MM.1S (cell line): ENCODE results near the gene PROB1.
"Not testable (repeated sequence)": the region's sequence is repeated elsewhere in the genome, so short reads cannot be mapped to it uniquely, and the experiment has no call there.

Source experiments
- DNase-seq: peaks from one replicate; pipeline ENCODE4 v3.0.0-alpha.2; 2015
- H2AFZ ChIP-seq: fragments of 300-600 bp; sonication (generic); 2 replicates; pipeline ENCODE4 v1.6.0; 2016; ENCODE audit warnings: antibody characterized with exemption, low read length
- H3F3A ChIP-seq: fragments of 300-600 bp; sonication (generic); 2 replicates; pipeline ENCODE4 v1.6.1; 2016; ENCODE audit warnings: mild to moderate bottlenecking, antibody characterized with exemption, low read length, moderate library complexity, mixed read lengths; ENCODE audit not compliant: insufficient read depth
- H3K27ac ChIP-seq: fragments of 300-600 bp; sonication (generic); 2 replicates; pipeline ENCODE4 v1.5.1; 2016; ENCODE audit warnings: mild to moderate bottlenecking, low read length
- H3K27me3 ChIP-seq: fragments of 300-600 bp; sonication (generic); replicated peaks from 2 replicates; pipeline ENCODE4 v1.6.0; 2016; ENCODE audit warnings: low read length; ENCODE audit not compliant: insufficient read depth
- H3K36me3 ChIP-seq: fragments of 300-600 bp; sonication (generic); replicated peaks from 2 replicates; pipeline ENCODE4 v1.6.1; 2016; ENCODE audit warnings: mild to moderate bottlenecking, low read length, mixed read lengths; ENCODE audit not compliant: insufficient read depth
- H3K4me1 ChIP-seq: fragments of 300-600 bp; sonication (generic); 2 replicates; pipeline ENCODE4 v1.6.1; 2016; ENCODE audit warnings: low read length, mixed read lengths
- H3K4me2 ChIP-seq: fragments of 300-600 bp; sonication (generic); 2 replicates; pipeline ENCODE4 v1.6.0; 2016; ENCODE audit warnings: low read depth, low read length
- H3K4me3 ChIP-seq: fragments of 300-600 bp; sonication (generic); 2 replicates; pipeline ENCODE4 v1.5.1; 2016; ENCODE audit warnings: low read length, mixed read lengths
- H3K79me2 ChIP-seq: fragments of 300-600 bp; sonication (generic); 2 replicates; pipeline ENCODE4 v1.6.1; 2016; ENCODE audit warnings: mixed run types, low read length, mixed read lengths
- H3K9ac ChIP-seq: fragments of 300-600 bp; sonication (generic); 2 replicates; pipeline ENCODE4 v1.6.1; 2016; ENCODE audit warnings: low read length, mixed read lengths
- H3K9me2 ChIP-seq: fragments of 300-600 bp; sonication (generic); replicated peaks from 2 replicates; pipeline ENCODE4 v1.6.1; 2016; ENCODE audit warnings: mild to moderate bottlenecking, low read length, mixed read lengths; ENCODE audit not compliant: insufficient read depth
- H3K9me3 ChIP-seq: fragments of 300-600 bp; sonication (generic); replicated peaks from 2 replicates; pipeline ENCODE4 v1.6.1; 2016; ENCODE audit warnings: mild to moderate bottlenecking, low read length, mixed read lengths; ENCODE audit not compliant: insufficient read depth
- H4K20me1 ChIP-seq: fragments of 300-600 bp; sonication (generic); 2 replicates; pipeline ENCODE4 v1.6.1; 2016; ENCODE audit warnings: mild to moderate bottlenecking, low read length, moderate library complexity, mixed read lengths; ENCODE audit not compliant: insufficient read depth
- CTCF ChIP-seq: fragments of 300-600 bp; sonication (generic); IDR thresholded peaks from 2 replicates; pipeline ENCODE4 v1.5.1; 2016; ENCODE audit warnings: antibody characterized with exemption, low read length, mixed read lengths
- EZH2 ChIP-seq: fragments of 300-600 bp; sonication (generic); optimal IDR thresholded peaks from 2 replicates; pipeline ENCODE3; 2017; ENCODE audit warnings: low read depth, mild to moderate bottlenecking, antibody characterized with exemption, low read length, mixed read lengths
- EZH2phosphoT487 ChIP-seq: fragments of 300-600 bp; sonication (generic); IDR thresholded peaks from 2 replicates; pipeline ENCODE4 v1.6.1; 2018; ENCODE audit warnings: antibody characterized with exemption, low read length

PROB1 gene

DNA sequence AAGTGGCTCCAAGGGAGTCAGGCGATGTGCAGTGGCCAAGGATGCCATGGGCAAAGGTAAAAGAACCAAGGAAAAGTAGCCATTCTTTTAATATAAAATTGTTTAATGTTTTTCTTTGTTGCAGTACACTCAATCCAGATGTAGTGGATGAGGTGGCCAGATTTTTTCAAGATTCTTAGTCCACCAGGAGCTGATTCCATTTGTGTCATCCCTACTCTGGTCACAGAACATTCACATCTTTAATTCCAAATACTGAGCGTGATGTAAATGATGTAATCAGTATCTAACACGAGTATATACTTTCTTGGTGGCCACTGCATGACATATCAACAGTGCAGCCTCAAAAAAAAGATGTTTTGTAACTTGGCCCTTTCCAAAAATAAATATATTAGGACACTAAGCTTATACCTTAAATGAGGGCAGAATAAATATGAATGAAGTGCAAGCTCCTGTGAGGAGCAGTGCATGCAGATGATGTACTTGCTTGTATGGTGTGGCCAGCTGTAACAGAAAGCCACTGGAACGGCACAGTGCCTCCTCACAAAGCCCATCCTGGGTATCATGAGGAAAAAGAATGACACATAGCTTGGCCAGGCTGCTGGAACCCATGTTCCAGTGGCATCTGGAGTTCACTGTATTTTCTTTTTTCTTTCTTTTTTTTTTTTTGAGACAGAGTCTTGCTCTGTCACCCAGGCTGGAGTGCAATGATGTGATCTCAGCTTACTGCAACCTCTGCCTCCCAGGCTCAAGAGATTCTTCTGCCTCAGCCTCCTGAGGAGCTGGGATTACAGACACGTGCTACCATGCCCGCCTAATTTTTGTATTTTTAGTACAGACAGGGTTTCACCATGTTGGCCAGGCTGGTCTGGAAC, 15.5 kb upstream of the PROB1 start:
- Histone ChIP-seq H3K27ac (no peak overlapping the region), H3K36me3 (no peaks in the 10 kb centered on the region), H2AFZ (no peak overlapping the region), H3K9me2 (no peaks in the 10 kb centered on the region), H3F3A (peaks cover 24% of the 10 kb centered on the region), H3K9me3 (no peaks in the 10 kb centered on the region), H3K27me3 (no peaks in the 10 kb centered on the region), H3K4me1 (peaks cover 38% of the 10 kb centered on the region), H3K4me2 (no peak overlapping the region), H3K79me2 (no peaks in the 10 kb centered on the region), H4K20me1 (no peaks in the 10 kb centered on the region), H3K9ac (no peak overlapping the region), H3K4me3 (no peak overlapping the region)
- no peak for DNase-seq
- no peak for TF ChIP-seq EZH2

- not testable (repeated sequence) for H3K4me2 ChIP-seq, H3K4me3 ChIP-seq, DNase-seq, H4K20me1 ChIP-seq, H3K9me2 ChIP-seq, H3K27ac ChIP-seq, H3K79me2 ChIP-seq, H3K9ac ChIP-seq, H3K36me3 ChIP-seq, H3K9me3 ChIP-seq, H3K27me3 ChIP-seq, H2AFZ ChIP-seq
- H3K4me1 ChIP-seq, result peaks cover 35% of the 10 kb centered on the region
- peaks cover 15% of the 10 kb centered on the region for H3F3A ChIP-seq
Observed at GRCh38 chr5:139409116-139409515, 14.2 kb upstream of the PROB1 start.

DNA sequence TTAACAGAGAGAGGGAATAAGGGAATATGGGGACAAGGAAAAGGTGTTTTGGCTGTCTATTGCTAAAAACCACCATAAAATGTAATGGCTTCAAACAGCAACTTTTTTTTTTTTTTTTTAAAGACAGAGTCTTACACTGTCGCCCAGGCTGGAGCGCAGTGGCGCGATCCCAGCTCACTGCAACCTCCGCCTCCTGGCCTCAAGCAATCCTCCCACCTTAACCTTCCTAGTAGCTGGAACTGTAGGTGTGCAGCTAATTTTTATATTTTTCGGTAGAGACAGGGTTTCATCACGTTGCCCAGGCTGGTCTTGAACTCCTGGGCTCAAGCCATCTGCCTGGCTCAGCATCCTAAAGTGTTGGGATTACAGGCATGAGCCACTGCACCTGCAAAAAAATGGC, 13.3 kb upstream of the PROB1 start:
- peaks cover 30% of the 10 kb centered on the region for H3K4me1 ChIP-seq
- H3K27me3 ChIP-seq, result no peaks in the 10 kb centered on the region
- no peak overlapping the region for H3K4me2 ChIP-seq
- H4K20me1 ChIP-seq, result no peaks in the 10 kb centered on the region
- H3K27ac ChIP-seq, result no peak overlapping the region
- H3F3A ChIP-seq, result peaks cover 14% of the 10 kb centered on the region
- no peaks in the 10 kb centered on the region for H3K36me3 ChIP-seq
- no peaks in the 10 kb centered on the region for H3K9me2 ChIP-seq
- H3K4me3 ChIP-seq, result no peak overlapping the region
- no peak for DNase-seq
- no peak overlapping the region for H3K9ac ChIP-seq
- no peaks in the 10 kb centered on the region for H3K9me3 ChIP-seq
- TF ChIP-seq EZH2, result no peak
- no peak for TF ChIP-seq EZH2phosphoT487
- TF ChIP-seq CTCF, result no peak
- H2AFZ ChIP-seq, result 0 out of 2 replicates have a peak overlapping the region, but pooled peaks have one; percentile 25
- peaks cover under 1% of the 10 kb centered on the region; the same call in 1 of the 2 replicates for H3K79me2 ChIP-seq

- no peaks in the 10 kb centered on the region for H3K9me2 ChIP-seq
- TF ChIP-seq EZH2, result no peak
- no peak for TF ChIP-seq EZH2phosphoT487
- no peak for TF ChIP-seq CTCF
- H3K36me3 ChIP-seq, result no peaks in the 10 kb centered on the region
- peak overlapping the region; percentile 4; the same call in 1 of the 2 replicates for H3K4me2 ChIP-seq
- H3K27ac ChIP-seq, result peak overlapping the region; percentile 24; the same call in 1 of the 2 replicates
- no peaks in the 10 kb centered on the region for H3K9me3 ChIP-seq
- H4K20me1 ChIP-seq, result no peaks in the 10 kb centered on the region
- H3K4me3 ChIP-seq, result no peak overlapping the region
- H3F3A ChIP-seq, result peaks cover 14% of the 10 kb centered on the region
- no peak for DNase-seq
- H3K9ac ChIP-seq, result no peak overlapping the region
- peaks cover 7% of the 10 kb centered on the region; the same call in 1 of the 2 replicates for H3K79me2 ChIP-seq
- 0 out of 2 replicates have a peak overlapping the region, but pooled peaks have one; percentile 25 for H2AFZ ChIP-seq
- H3K27me3 ChIP-seq, result no peaks in the 10 kb centered on the region
- H3K4me1 ChIP-seq, result peaks cover 29% of the 10 kb centered on the region
Observed at GRCh38 chr5:139407517-139407916, 12.6 kb upstream of the PROB1 start.
